LNCaP clone FGC (cell line): ENCODE measurements around the gene PLCXD3.

ENCODE experiments used
- DNase-seq: peaks from one replicate; pipeline ENCODE4 v3.0.0-alpha.2; 2011; ENCODE audit warnings: low read depth
- H3K4me3 ChIP-seq: 2 replicates; pipeline ENCODE4 v1.5.1; 2011; ENCODE audit warnings: mild to moderate bottlenecking, low read depth, low read length, control low read depth
- CTCF ChIP-seq: IDR thresholded peaks from 2 replicates; pipeline ENCODE4 v1.5.1; 2012; ENCODE audit warnings: mild to moderate bottlenecking; ENCODE audit not compliant: control insufficient read depth, insufficient read depth; ENCODE audit errors: extremely low read depth

The PLCXD3 gene

GRCh38 chr5:41286165-41286564, 224.2 kb downstream of the PLCXD3 start:
- DNase-seq: no peak
- no peak for TF ChIP-seq CTCF
- H3K4me3 ChIP-seq: no peak overlapping the region

- no peak for DNase-seq
- H3K4me3 ChIP-seq: no peak overlapping the region
- no peak for TF ChIP-seq CTCF
Observed at GRCh38 chr5:41284938-41285337, 225.5 kb downstream of the PLCXD3 start.

- no peak for TF ChIP-seq CTCF
- H3K4me3 ChIP-seq: no peak overlapping the region
- DNase-seq: no peak
Observed at GRCh38 chr5:41281215-41281810, 229.1 kb downstream of the PLCXD3 start.

GRCh38 chr5:41279040-41279439, 231.4 kb downstream of the PLCXD3 start:
- TF ChIP-seq CTCF: no peak

GRCh38 chr5:41277476-41278245, 232.7 kb downstream of the PLCXD3 start:
- no peak overlapping the region for H3K4me3 ChIP-seq
- no peak for DNase-seq
- TF ChIP-seq CTCF: no peak

More at GRCh38 chr5:41279040-41279439, 231.4 kb downstream of the PLCXD3 start:
- H3K4me3 ChIP-seq: no peak overlapping the region
- DNase-seq: no peak

GRCh38 chr5:41275813-41276512, 234.4 kb downstream of the PLCXD3 start:
- no peak overlapping the region for H3K4me3 ChIP-seq
- no peak for TF ChIP-seq CTCF
- no peak for DNase-seq
